K562 (cell line): Measurements from ENCODE around the gene DOCK1. TPM values are rescaled to one million over a fixed set of nuclear protein-coding genes. Genes with fewer than 3 reads are reported as not detected.

Experiments
- ATAC-seq: fragments of 200-7000 bp; cut with Tn5 transposase; 3 replicates; pipeline ENCODE4 v1.9.1; 2020; ENCODE audit warnings: moderate library complexity
- BruUV-seq: library from RNA; stranded (reverse); fragments of 400-500 nt; replicated peaks from 2 replicates; lab custom pipeline; 2021; lab: Mats Ljungman, UMichigan
- CTCF ChIA-PET: fragments of 300-600 bp; formaldehyde crosslinking; extraction: SDS; loops from one replicate; lab custom pipeline; 2021; ENCODE audit warnings: low intra/inter-chr PET ratio; lab: Yijun Ruan, JAX
- POLR2A ChIA-PET: fragments of 300-600, 350-650 bp; sonication (Branson Sonifier 250); formaldehyde crosslinking; extraction: SDS; loops from one replicate; lab custom pipeline; 2021; ENCODE audit warnings: antibody characterized with exemption, inconsistent platforms; lab: Yijun Ruan, JAX
- DNase-seq, 4 experiments: peaks; one replicate each; pipeline versions ENCODE4 v3.0.0 to v3.0.0-alpha.2; 2011 to 2018; ENCODE audit warnings: low spot score in 3 of 4, mixed read lengths in 3 of 4; ENCODE audit errors: extremely low read depth in 1 of 4
- FAIRE-seq: peaks from 2 replicates; lab custom pipeline; 2011; peaks lifted over from hg19 to GRCh38; lab: Jason Lieb, UNC
- H2AFZ ChIP-seq: 2 replicates; pipeline ENCODE4 v1.6.0; 2011; ENCODE audit warnings: low read depth, low read length, control low read depth, inconsistent platforms
- H3K27ac ChIP-seq: fragments of 200-600 bp; 3 replicates; pipeline ENCODE4 v1.8.0; 2011; ENCODE audit warnings: low read depth, mild to moderate bottlenecking, control low read depth, inconsistent platforms, low read length, moderate library complexity, mixed read lengths; ENCODE audit errors: extremely low read depth
- H3K27me3 ChIP-seq, 2 experiments: fragments of 300-600 bp in 1 of 2; 2 replicates in 1 of 2; 3 replicates in 1 of 2; pipeline versions ENCODE4 v1.6.0 to v1.8.0; 2011; ENCODE audit warnings: inconsistent platforms in 2 of 2, low read length in 2 of 2, mild to moderate bottlenecking in 1 of 2, mixed read lengths in 1 of 2, moderate library complexity in 1 of 2; ENCODE audit not compliant: control insufficient read depth in 2 of 2, insufficient read depth in 2 of 2
- H3K36me3 ChIP-seq: fragments of 300-600 bp; 3 replicates; pipeline ENCODE4 v1.8.0; 2011; ENCODE audit warnings: mild to moderate bottlenecking, low read length, inconsistent platforms; ENCODE audit not compliant: control insufficient read depth, insufficient read depth
- H3K4me1 ChIP-seq, 2 experiments: fragments of 200-600 bp in 1 of 2; replicated peaks in 1 of 2; 2 replicates in 1 of 2; 3 replicates in 1 of 2; pipeline versions ENCODE4 v1.5.1 to v1.8.0; 2011; ENCODE audit warnings: inconsistent platforms in 2 of 2, low read length in 2 of 2, mild to moderate bottlenecking in 1 of 2, mixed read lengths in 1 of 2, moderate library complexity in 1 of 2; ENCODE audit not compliant: control insufficient read depth in 2 of 2, insufficient read depth in 2 of 2
- H3K4me2 ChIP-seq: 2 replicates; pipeline ENCODE4 v1.6.1; 2011; ENCODE audit warnings: low read length, control low read depth, inconsistent platforms, mixed read lengths; ENCODE audit not compliant: insufficient read depth
- H3K4me3 ChIP-seq: fragments of 200-600 bp; sonication (generic), shearing (Covaris generic); 2 replicates; pipeline ENCODE4 v1.5.1; 2016; ENCODE audit warnings: control low read depth, inconsistent platforms
- H3K79me2 ChIP-seq: fragments of 200-600 bp; 3 replicates; pipeline ENCODE4 v1.8.0; 2011; ENCODE audit warnings: low read length, inconsistent platforms; ENCODE audit not compliant: control insufficient read depth, insufficient read depth
- H3K9ac ChIP-seq, 2 experiments: 2 replicates each; pipeline versions ENCODE4 v1.6.0 to v1.6.1; 2011; ENCODE audit warnings: low read depth in 2 of 2, low read length in 2 of 2, control low read depth in 1 of 2, inconsistent platforms in 1 of 2, mild to moderate bottlenecking in 1 of 2, mixed read lengths in 1 of 2; ENCODE audit not compliant: insufficient read depth in 1 of 2
- H3K9me1 ChIP-seq: one replicate; pipeline ENCODE4 v1.6.0; 2011; ENCODE audit warnings: inconsistent platforms, mild to moderate bottlenecking, low read length, moderate library complexity; ENCODE audit not compliant: control insufficient read depth, insufficient read depth
- H3K9me3 ChIP-seq: replicated peaks from 2 replicates; pipeline ENCODE4 v1.5.1; 2011; ENCODE audit warnings: low read depth, low read length, inconsistent platforms; ENCODE audit not compliant: control insufficient read depth, insufficient read depth
- H4K20me1 ChIP-seq: replicated peaks from 2 replicates; pipeline ENCODE4 v1.6.1; 2011; ENCODE audit warnings: low read length, inconsistent platforms, mixed read lengths; ENCODE audit not compliant: control insufficient read depth, insufficient read depth
- BCOR ChIP-seq: fragments of 450-650 bp; IDR thresholded peaks from 2 replicates; pipeline ENCODE4 v1.6.1; 2016
- CCNT2 ChIP-seq: IDR thresholded peaks from 2 replicates; pipeline ENCODE4 v1.6.1; 2011; ENCODE audit warnings: borderline replicate concordance, low read depth, mild to moderate bottlenecking, moderate library complexity, mixed read lengths, low read length; ENCODE audit not compliant: insufficient read length; ENCODE audit errors: extremely low read depth
- CXXC5 ChIP-seq: fragments of 250-450 bp; sonication (Bioruptor Pico); IDR thresholded peaks from 2 replicates; pipeline ENCODE4 v1.8.0; 2022; ENCODE audit warnings: inconsistent platforms, mild to moderate bottlenecking, moderate library complexity
- MAFK ChIP-seq: IDR thresholded peaks from 2 replicates; pipeline ENCODE4 v1.6.1; 2011; ENCODE audit warnings: low read length, improper control_type of control experiment
- PYGO2 ChIP-seq: fragments of 450-650 bp; IDR thresholded peaks from 2 replicates; pipeline ENCODE4 v1.6.1; 2016; ENCODE audit warnings: mild to moderate bottlenecking, missing genetic modification characterization, moderate library complexity, missing compliant biosample characterization
- SNRNP70 ChIP-seq: fragments of 200-400 bp; formaldehyde crosslinking; optimal IDR thresholded peaks from 2 replicates; pipeline ENCODE3; 2017; ENCODE audit warnings: low read depth, low read length
- TCFL5 ChIP-seq: fragments of 250-450 bp; sonication (Bioruptor Pico); conservative IDR thresholded peaks from 2 replicates; pipeline ENCODE4 v1.6.1; 2021; ENCODE audit warnings: mild to moderate bottlenecking, moderate library complexity, matching md5 sums
- TRIM28 ChIP-seq: fragments of 450-650 bp; IDR thresholded peaks from 2 replicates; pipeline ENCODE4 v1.6.1; 2017
- ZNF217 ChIP-seq: sonication (generic); formaldehyde crosslinking; IDR thresholded peaks from 2 replicates; pipeline ENCODE4 v1.8.0; 2022; ENCODE audit warnings: mild to moderate bottlenecking, missing genetic modification reagents
- ZNF584 ChIP-seq: fragments of 200-800 bp; sonication (Bioruptor generic); IDR thresholded peaks from 2 replicates; pipeline ENCODE4 v1.6.1; 2016; ENCODE audit warnings: low read depth, mild to moderate bottlenecking, missing genetic modification characterization, missing compliant biosample characterization
- ZNF778 ChIP-seq: fragments of 450-650 bp; formaldehyde crosslinking; IDR thresholded peaks from 2 replicates; pipeline ENCODE4 v1.4.0; 2020; ENCODE audit warnings: mild to moderate bottlenecking, moderate library complexity
- WGBS: fragments of 100-300 bp; shearing (Covaris generic); methylation state at CpG from one replicate; pipeline ENCODE4 v1.1.6; 2016; ENCODE audit warnings: low coverage, mixed read lengths; ENCODE audit not compliant: insufficient coverage; ENCODE audit errors: missing lambda C conversion rate; 5-methylcytosine and 5-hydroxymethylcytosine counted together
- in situ Hi-C: fragments of 300-500 bp; cut with MboI; formaldehyde crosslinking; loops from 4 replicates; pipeline ENCODE4 v1.15.0; 2018; ENCODE audit warnings: inconsistent platforms, mixed read lengths
- intact Hi-C: fragments of 100-400 bp; cut with micrococcal nuclease; formaldehyde crosslinking; loops from 2 replicates; pipeline ENCODE4 v1.14.2; 2022
- polyA plus RNA-seq, 8 experiments: library from polyadenylated mRNA; depleted of rRNA in 4 of 8; stranded (reverse) in 5 of 8; unstranded in 3 of 8; fragments of >200 nt; fragmentation: Nextera tagmentation in 2 of 8; fragmentation: Illumina TruSeq in 1 of 8; extraction: Ambion mirVana in 2 of 8; extraction: Trizol in 1 of 8; gene quantifications; 2 replicates each; pipeline versions ENCODE4 v1.2.1 to v1.2.3, GENCODE V29; 2011 to 2014; ENCODE audit warnings: inconsistent platforms in 1 of 8, missing spikeins in 1 of 8
- total RNA-seq, 7 experiments: library from RNA; depleted of rRNA in 6 of 7; stranded (reverse); fragments of >200 nt in 6 of 7; fragmentation: Illumina TruSeq in 2 of 7; extraction: Trizol in 2 of 7; gene quantifications; 2 replicates each; pipeline versions ENCODE4 v1.2.1 to v1.2.3, GENCODE V29; 2011 to 2021; ENCODE audit warnings: low replicate concordance in 1 of 7
- TF ChIP-seq, protein P1 (sequence below): fragments of 200-800 bp; sonication (Bioruptor generic); IDR thresholded peaks from 2 replicates; pipeline ENCODE4 v1.6.1; 2016; ENCODE audit warnings: missing genetic modification characterization, missing compliant biosample characterization
- TF ChIP-seq, protein P2 (sequence below): fragments of 450-650 bp; IDR thresholded peaks from 2 replicates; pipeline ENCODE4 v1.7.0; 2016; ENCODE audit warnings: borderline replicate concordance
- TF ChIP-seq, protein P3 (sequence below): sonication (generic); formaldehyde crosslinking; IDR thresholded peaks from 2 replicates; pipeline ENCODE4 v1.4.0; 2020; ENCODE audit warnings: mild to moderate bottlenecking, missing genetic modification reagents

Gene DOCK1
- total and polyA plus RNA-seq, 9 of the 15 experiments (the other 6 are each of a cell fraction or from before 2014, with no cell fraction given), result 0.31 TPM; not detected in 8

DNA sequence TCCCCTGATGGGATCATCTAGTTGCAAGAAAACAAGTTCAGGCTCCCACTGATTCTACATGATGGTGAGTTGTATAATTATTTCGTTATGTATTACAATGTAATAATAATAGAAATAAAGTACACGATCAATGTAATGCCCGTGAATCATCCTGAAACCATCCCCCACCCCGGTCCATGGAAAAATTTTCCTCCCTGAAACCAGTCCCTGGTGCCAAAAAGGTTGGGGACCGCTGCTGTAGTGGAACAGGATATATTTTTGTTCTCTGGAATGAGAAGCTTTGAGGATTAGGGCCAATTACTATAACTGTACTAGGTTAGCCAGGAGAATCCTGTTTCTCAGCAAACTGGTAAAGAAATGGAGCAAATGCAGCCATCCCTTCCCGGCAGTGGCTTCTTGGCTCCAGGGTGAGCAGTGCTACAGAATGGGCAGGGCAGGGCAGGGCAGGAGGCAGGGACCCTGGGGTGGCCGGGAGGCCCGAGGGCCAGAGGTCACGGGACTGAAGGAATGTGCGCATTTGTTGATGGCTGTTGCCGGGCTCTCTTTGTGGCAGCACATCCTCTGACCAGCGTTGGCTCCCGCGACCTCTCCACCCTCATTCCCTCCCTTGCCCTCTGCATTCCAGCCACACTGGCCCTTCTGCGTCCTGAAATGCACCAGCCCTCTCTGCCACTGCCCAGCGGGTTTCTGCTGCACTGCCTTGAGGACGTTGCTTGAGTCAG is 481.5 kb downstream of the DOCK1 start:
- H3K4me2 ChIP-seq, result no peak overlapping the region
- H4K20me1 ChIP-seq, result no peaks in the 10 kb centered on the region
- no peak overlapping the region for H3K27ac ChIP-seq
- in situ Hi-C loops (no loop called here), intact Hi-C loops (no loop called here)
- H3K4me1 ChIP-seq, result no peaks in the 10 kb centered on the region
- no peak for FAIRE-seq
- H3K9me3 ChIP-seq, result no peaks in the 10 kb centered on the region
- H3K4me3 ChIP-seq, result no peak overlapping the region
- ChIA-PET POLR2A (no interaction called here), CTCF (no interaction called here)
- no peak overlapping the region for H3K9ac ChIP-seq
- no peaks in the 10 kb centered on the region for H3K36me3 ChIP-seq
- no peaks in the 10 kb centered on the region for H3K79me2 ChIP-seq
- DNase-seq, result no peak
- H3K27me3 ChIP-seq, result peaks cover 0 to 21% of the 10 kb centered on the region in 2 experiments; a peak in 2 of 5 replicates
- no peaks in the 10 kb centered on the region for H3K9me1 ChIP-seq
- no peak overlapping the region for H2AFZ ChIP-seq
- ATAC-seq, result no peak
- 0% methylated on average over 15 of the region's 17 CpGs for WGBS
- no TSS peak for BruUV-seq
- TF ChIP-seq, protein P1, sequence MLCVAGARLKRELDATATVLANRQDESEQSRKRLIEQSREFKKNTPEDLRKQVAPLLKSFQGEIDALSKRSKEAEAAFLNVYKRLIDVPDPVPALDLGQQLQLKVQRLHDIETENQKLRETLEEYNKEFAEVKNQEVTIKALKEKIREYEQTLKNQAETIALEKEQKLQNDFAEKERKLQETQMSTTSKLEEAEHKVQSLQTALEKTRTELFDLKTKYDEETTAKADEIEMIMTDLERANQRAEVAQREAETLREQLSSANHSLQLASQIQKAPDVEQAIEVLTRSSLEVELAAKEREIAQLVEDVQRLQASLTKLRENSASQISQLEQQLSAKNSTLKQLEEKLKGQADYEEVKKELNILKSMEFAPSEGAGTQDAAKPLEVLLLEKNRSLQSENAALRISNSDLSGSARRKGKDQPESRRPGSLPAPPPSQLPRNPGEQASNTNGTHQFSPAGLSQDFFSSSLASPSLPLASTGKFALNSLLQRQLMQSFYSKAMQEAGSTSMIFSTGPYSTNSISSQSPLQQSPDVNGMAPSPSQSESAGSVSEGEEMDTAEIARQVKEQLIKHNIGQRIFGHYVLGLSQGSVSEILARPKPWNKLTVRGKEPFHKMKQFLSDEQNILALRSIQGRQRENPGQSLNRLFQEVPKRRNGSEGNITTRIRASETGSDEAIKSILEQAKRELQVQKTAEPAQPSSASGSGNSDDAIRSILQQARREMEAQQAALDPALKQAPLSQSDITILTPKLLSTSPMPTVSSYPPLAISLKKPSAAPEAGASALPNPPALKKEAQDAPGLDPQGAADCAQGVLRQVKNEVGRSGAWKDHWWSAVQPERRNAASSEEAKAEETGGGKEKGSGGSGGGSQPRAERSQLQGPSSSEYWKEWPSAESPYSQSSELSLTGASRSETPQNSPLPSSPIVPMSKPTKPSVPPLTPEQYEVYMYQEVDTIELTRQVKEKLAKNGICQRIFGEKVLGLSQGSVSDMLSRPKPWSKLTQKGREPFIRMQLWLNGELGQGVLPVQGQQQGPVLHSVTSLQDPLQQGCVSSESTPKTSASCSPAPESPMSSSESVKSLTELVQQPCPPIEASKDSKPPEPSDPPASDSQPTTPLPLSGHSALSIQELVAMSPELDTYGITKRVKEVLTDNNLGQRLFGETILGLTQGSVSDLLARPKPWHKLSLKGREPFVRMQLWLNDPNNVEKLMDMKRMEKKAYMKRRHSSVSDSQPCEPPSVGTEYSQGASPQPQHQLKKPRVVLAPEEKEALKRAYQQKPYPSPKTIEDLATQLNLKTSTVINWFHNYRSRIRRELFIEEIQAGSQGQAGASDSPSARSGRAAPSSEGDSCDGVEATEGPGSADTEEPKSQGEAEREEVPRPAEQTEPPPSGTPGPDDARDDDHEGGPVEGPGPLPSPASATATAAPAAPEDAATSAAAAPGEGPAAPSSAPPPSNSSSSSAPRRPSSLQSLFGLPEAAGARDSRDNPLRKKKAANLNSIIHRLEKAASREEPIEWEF (CRISPR knock-in tag), result no peak
- TF ChIP-seq ZNF217 (CRISPR knock-in tag) (no peak), ZNF584 (CRISPR knock-in tag) (no peak), TRIM28 (no peak), ZNF778 (CRISPR knock-in tag) (no peak), CCNT2 (no peak), BCOR (no peak), CXXC5 (CRISPR knock-in tag) (no peak), PYGO2 (tag) (no peak), TCFL5 (CRISPR knock-in tag) (no peak), SNRNP70 (no peak), MAFK (no peak)
- TF ChIP-seq, protein P2, sequence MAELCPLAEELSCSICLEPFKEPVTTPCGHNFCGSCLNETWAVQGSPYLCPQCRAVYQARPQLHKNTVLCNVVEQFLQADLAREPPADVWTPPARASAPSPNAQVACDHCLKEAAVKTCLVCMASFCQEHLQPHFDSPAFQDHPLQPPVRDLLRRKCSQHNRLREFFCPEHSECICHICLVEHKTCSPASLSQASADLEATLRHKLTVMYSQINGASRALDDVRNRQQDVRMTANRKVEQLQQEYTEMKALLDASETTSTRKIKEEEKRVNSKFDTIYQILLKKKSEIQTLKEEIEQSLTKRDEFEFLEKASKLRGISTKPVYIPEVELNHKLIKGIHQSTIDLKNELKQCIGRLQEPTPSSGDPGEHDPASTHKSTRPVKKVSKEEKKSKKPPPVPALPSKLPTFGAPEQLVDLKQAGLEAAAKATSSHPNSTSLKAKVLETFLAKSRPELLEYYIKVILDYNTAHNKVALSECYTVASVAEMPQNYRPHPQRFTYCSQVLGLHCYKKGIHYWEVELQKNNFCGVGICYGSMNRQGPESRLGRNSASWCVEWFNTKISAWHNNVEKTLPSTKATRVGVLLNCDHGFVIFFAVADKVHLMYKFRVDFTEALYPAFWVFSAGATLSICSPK, result no peak
- TF ChIP-seq, protein P3, sequence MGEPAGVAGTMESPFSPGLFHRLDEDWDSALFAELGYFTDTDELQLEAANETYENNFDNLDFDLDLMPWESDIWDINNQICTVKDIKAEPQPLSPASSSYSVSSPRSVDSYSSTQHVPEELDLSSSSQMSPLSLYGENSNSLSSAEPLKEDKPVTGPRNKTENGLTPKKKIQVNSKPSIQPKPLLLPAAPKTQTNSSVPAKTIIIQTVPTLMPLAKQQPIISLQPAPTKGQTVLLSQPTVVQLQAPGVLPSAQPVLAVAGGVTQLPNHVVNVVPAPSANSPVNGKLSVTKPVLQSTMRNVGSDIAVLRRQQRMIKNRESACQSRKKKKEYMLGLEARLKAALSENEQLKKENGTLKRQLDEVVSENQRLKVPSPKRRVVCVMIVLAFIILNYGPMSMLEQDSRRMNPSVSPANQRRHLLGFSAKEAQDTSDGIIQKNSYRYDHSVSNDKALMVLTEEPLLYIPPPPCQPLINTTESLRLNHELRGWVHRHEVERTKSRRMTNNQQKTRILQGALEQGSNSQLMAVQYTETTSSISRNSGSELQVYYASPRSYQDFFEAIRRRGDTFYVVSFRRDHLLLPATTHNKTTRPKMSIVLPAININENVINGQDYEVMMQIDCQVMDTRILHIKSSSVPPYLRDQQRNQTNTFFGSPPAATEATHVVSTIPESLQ, result no peak
